SK-N-DZ (cell line): ENCODE measurements around the gene RHCE. TPM values are rescaled to one million over a fixed set of nuclear protein-coding genes. Genes with fewer than 3 reads are reported as not detected.
"Not testable (repeated sequence)": the region's sequence is repeated elsewhere in the genome, so short reads cannot be mapped to it uniquely, and the experiment has no call there.

ENCODE experiments used
- DNase-seq: peaks from one replicate; pipeline ENCODE4 v3.0.0-alpha.2; 2015; ENCODE audit warnings: low spot score
- polyA plus RNA-seq, 2 experiments: library from polyadenylated mRNA; depleted of rRNA; stranded (reverse); fragments of >200 nt; gene quantifications; 2 replicates each; pipeline ENCODE4 v1.2.3, GENCODE V29; 2014

The RHCE gene
- polyA plus RNA-seq (2014; cell fraction: cytosol; rRNA removed), result 0.26 and 0.91 TPM in 2 replicates
- polyA plus RNA-seq (2014; cell fraction: nucleus; rRNA removed), result not detected in 2 replicates

DNA sequence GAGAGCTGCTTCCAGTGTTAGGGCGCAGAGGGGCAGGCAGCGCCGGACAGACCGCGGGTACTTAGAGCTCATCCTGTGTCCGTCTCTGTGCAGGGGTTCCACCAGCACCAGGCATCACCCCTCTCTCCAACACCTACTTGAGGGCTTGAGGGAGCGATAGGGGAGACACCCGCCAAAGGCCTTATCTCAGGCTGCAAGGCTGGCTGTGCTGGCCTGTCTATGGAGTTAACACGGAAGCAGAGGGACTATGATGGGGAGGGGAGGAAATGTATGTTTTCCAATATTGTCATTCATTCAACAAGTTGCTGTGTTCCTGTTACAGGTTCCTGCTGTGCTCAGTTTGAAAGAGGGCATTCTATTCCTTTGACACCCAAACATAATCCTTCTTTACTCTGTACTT, at the start of gene RHCE:
Gene RHCE (minus strand): TSS at position 111 of the 400 bp plus-strand sequence. CDS start 39 bp downstream, at position 72.
- not testable (repeated sequence) for DNase-seq

DNA sequence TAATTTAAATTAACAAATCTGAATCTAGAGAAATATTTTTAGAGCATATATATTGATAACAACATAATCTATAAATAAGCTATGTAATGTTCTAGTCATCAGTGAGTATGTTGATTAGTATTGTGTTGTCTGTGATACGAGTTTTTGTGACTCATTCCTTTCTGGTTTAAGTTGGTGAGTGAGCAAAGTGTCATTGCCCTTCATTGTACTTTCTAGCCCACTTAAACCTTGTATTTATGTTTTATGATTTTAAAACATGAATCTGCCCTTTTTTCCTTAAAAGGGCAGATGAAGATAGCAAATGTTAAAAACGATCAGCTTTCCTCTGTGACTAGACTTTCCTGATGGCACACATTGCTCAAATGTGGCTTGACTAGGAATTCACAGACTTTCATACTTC, 48.6 kb upstream of the RHCE start:
- DNase-seq, result no peak

DNA sequence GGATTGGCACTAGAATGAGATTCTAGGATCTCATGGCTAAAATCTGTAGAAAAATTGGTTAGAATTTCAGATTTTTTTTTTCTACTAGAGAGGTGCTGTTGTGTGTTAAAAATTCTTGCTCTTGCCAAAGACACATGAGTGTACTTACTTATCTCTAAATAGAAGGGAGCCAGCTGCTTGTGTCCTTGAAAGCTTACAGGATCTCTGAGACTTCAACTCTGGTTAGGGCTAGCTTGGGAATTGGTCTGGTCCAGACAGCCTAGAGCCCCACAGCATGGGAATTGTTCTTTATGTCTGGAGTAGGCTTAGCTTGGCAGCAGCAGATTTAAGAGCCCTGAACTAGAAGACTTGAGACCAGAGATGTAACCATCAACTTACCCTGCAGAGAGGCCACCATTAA, 47.4 kb upstream of the RHCE start:
- no peak for DNase-seq

DNA sequence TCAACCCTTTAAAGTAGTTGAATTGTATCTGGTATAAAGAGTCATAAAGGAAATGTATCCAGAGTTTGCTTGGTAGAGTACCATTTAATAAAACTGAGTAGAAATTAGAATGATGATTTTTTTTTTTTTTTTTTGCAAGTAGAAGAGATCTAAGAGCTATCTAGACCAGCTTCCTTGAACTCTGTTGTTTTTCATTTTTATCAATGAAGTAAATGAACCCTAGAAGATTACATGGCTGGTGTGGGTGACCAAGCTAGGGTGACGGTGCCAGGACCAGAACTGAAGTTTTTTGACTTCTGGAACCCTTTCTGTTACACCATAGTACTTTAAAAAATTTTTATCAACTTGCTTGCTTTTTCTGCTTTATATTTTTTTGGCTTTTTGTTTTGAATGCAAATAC, 47.0 kb upstream of the RHCE start:
- DNase-seq, result no peak

DNA sequence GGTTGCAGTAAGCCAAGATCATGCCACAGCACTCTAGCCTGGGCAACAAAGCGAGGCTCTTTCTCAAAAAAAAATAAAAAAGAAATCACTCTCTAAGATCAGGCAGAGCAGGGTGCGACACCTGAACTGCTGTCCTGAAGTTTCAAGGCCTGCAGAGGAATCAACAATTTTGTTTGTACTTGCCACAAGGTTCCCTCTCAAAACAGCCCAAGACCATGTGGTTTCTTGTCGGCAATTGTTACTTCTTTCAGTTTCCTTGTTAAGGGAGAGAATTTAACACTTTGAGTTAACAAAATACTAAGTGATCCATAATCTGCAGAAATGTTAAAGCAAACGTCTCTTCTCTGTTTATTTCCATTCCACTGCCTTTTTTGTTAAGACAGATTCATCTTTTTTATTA, 46.6 kb upstream of the RHCE start:
- DNase-seq, result no peak

DNA sequence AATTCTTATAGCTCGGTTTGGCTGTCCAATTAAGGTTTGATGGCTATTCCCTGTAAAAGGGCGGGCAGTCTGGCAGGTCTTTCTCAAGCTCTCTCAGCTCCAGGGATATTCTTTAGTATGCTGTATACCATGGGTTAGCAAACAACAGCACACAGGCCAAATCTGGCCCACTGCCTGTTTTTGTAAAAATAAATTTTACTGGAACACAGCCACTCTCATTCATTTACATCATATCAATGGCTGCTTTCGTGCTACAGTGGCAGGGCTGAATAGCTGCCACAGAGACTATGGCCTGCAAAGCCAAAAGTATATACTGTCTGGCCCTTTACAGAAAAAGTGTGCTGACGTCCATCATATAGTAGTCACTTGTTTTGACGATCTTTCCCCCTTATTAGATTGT, 42.1 kb upstream of the RHCE start:
- DNase-seq, result no peak

DNA sequence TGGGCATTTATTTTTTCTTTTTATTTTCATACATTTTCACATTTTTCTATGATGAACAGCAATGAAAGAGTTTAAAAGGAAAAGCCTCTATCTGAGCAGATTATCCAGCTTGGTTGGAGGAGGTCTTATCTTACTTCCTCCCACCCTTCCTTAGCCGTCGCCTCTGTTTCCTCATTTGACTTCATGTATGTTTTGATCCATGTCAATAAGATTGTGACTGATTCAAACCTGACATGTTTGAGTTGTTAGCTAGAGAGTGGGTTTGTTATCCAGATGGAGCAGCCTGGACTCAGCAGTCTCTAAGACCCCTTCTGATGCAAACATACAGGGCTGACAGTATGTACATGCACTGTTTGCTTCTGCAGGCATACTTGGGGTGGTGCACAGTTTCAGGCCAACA, 41.2 kb upstream of the RHCE start:
- DNase-seq, result no peak

DNA sequence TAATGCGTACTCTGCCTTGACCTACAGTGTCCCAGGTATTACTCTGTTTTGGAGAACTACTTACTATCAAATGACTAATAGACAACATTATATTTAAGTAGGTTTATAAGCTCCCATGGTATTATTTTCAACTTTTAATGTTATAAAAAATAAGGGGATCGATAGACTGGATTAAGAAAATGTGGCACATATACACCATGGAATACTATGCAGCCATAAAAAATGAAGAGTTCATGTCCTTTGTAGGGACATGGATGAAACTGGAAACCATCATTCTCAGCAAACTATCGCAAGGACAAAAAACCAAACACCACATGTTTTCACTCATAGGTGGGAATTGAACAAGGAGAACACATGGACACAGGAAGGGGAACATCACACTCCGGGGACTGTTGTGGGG, 40.2 kb upstream of the RHCE start:
- DNase-seq, result not testable (repeated sequence)

DNA sequence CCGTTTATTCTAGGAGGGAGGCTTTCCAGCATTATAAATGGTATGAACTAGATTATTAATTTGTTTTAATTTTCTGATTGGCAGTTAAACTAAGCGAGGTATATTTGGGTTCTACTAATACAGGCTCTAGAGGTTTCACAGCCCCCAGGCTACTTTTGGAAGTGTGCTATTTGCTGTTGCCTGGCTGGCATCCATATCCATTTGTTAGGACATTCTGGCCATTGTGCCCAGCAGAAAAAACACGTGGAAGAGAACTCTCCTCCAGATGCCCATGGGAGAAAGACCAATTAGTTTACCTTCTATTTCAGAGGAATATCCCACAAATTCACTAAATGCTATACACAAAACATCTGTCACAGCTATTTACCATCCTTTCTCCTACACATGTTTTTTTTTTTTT, 39.4 kb upstream of the RHCE start:
- no peak for DNase-seq

DNA sequence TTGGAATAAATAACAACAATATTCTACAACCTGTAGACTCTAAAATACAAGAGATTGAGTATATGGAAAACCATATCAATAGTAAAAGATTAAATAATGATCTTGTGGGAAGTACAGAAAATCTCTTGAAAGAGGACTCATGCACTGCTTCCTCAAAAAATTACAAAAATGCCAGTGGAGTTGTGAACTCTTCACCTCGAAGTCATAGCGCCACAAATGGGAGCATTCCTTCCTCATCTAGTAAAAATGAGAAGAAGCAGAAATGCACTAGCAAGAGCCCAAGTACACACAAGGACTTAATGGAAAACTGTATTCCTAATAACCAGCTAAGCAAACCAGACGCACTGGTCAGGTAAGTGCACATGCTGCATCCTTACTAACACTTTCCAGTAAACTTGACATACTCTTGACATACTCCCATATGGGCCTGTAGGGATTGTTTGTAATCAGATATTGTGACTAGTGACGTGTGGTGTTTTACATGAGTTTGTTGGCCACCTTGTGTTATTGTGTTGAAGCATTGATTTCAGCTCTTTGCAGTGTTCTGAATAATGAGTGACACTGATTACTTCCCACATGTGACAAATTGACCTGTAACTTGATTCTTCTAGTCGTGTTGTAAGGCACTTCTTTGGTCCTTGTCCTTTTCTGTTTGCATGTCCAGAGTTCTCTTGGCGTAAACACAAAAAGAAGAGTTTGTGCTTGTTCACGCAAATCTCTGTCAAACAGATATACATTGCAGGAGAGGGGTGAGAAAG, 38.1 kb upstream of the RHCE start:
- DNase-seq, result no peak

DNA sequence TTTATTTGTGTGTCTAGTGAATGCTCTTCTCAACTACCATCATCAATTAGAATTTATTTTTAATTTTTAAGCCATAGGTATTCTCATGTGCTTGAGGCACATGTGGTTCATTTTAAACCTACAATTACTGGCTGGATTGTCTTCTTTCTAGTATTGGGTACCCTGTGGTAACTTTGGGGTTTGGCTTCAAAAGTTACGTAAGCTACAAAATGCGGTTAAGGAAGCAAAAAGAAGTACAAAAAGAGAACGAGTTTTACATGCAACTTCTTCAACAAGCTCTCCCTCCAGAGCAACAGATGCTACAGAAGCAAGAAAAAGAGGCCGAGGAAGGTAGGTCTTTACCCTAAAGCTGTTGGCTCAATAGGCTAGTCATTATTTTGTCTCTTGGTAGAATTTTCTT, 35.9 kb upstream of the RHCE start:
- no peak for DNase-seq

DNA sequence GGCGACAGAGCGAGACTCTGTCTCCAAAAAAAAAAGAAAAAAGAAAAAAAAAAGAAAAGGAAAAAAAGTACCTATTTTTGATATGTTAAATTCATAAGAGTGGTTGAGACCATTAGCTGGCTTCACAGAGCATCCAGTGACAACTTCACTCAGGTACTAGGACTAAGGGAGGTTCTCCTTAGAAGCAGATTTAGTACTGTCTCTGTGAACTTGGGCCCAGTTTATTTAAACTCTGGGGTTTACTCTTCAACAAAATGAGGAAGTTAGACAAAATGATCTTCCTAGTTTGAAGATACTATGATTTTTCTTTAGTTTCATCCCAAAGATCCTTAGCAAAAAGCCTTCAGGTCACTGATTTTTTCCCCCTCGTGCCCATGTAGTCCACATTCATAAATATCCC, 31.3 kb upstream of the RHCE start:
- no peak for DNase-seq

DNA sequence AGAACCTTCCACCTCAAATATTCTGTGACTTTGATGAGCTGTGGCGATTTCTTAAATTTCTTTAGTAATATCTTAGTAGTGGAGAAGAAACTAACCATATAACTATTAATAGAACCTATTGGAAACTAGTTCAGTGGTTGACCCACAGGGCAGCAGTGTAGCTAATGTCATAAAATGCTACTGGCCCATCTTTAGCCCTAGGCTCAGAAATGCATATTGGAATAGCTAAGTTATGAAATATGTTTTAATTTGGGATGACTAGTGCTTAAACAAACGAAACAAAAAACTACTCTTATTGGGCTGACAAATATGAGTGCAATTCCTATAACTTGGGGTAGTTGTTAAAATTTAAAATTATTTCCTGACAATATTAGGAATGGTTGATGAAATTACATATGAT, 30.3 kb upstream of the RHCE start:
- no peak for DNase-seq

DNA sequence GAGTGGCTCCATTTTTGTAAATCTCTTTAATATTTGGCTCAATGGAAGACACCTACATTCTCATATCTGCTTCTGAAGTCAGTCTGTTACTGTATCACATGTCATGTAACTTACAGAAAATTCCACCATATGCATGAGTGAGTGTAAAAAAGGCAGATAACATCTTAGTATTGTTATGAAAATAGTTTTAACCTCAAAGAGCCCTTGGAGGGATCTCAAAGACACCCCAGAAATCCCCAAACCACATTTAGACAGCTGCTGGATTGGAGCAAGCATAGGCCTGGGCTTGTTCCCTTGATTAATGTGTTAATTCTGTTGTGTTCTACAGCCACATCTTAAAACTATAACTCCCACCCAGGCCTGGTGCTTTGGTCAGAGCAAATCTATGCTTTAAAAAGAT, 26.9 kb upstream of the RHCE start:
- DNase-seq, result no peak

DNA sequence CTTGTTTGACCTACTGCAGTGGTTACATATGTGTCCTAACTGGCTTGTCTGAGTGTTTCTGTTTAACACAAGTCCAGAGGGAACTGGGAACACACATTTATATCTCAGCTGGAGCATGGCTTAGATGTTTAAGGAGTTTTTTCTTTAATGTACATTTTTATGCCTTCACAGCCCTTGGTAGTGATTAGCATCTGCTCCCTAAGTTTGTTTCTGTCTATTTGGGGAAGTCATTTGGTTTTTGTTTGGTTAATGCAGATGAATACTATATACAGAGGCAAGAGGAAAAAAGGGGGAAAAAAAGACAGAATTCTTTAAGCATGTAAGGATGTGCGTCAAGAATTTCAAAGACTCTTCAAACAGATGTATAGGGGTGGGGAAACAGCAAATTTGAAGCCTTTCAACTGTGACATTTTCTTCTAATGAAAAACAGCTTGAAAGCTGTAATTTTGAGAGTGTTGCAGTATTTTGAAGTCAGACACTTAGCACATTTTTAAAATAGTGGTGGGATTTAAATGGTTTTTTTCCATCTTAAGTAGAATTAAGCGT, 25.4 kb upstream of the RHCE start:
- no peak for DNase-seq

DNA sequence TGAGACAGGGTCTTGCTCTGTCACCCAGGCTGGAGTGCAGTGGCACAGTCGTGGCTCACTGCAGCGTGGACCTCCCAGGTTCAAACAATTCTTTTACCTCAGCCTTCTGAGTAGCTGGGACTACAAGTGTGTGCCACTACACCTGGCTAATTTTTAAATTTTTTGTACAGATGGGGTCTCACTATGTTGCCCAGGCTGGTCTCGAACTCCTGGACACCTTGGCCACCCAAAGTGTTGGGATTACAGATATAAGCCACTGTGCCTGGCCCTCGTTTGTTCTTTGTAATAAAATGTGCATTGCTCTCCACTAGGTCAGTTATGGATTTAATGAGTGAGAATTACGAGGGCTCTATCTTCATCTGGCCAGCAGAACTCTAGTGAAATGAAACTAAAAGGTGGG, 24.0 kb upstream of the RHCE start:
- not testable (repeated sequence) for DNase-seq

DNA sequence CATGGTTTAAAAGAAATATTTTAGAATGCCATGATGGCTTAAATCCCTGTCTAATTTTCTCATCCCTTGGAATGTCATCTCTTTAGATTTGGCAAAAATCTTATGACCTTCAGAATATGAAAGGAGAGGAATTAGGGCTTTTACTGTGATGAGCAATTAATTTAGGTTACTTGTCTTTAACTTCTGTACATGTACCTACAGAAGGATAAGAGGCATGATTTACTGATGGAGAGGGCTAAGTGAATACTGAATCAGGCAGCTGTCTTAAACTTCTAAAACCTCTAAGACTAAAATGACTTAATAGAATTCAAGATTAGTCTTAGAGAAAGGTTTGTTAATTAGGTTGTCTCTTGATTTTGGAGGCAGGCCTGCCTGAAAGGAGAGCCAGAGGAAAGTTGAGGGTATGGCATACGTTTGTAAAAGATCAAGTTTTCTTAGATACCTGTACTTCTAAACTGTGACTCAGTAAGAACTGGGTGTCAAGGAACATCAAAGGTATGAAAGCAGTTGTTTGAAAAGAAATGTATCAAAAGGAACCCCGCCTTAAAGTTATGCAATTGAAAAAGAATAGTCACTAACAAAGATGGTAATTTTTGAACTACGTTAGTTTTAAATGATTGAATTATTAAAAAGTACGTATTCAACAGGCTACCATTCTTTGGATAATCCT, 22.5 kb upstream of the RHCE start:
- no peak for DNase-seq

DNA sequence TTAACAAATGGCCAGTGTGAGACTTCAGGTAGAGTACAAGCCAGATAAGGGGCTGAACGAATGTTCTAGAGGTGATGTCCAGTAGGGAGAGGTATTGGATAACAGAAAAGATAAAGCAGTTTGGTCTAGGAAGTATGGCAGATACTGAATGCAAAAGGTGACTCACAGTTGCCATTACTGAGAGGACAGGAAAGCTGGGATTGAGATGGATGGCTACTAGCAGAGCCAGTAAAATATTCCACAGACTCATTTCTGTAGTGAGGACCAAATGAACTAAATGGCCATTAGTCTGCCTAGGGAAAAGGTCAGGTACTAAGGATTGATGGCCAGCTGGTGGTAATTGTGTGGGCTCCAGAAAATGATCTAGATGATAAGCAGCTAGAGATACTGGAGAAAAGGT, 21.6 kb upstream of the RHCE start:
- peak; percentile 37 for DNase-seq

DNA sequence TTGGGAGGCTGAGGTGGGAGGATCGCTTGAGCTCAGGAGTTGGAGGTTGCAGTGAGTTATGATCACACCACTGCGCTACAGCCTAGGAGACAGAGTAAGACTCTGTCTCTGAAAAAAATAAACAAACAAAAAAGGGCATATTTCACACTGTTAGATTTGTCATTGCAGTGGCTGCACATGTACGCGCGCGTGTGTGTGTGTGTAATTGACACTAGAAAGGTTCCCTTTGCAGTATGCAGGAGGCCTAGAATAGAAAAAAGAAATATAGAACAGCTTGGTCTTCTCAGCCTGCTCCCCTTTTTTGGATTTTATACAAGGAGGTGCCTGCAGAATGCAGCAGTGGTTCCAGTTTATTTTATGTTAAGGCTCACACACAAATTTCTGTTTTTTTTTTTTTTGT, 18.7 kb upstream of the RHCE start:
- DNase-seq, result no peak

DNA sequence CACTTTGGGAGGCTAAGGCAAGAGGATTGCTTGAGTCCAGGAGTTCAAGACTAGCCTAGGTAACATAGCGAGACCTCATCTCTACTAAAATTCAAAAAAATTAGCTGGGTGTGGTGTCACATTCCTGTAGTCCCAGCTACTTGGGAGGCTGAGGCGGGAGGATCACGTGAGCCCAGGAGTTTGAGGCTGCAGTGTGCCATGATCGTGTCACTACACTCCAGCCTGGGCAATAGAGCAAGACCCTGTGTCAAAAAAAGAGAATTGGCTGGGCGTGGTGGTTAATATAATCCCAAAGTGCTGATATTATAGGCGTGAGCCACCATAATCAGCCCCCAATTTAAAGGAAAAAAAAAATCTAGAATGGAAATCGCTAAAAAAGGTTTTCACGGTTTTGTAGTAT, 17.0 kb upstream of the RHCE start:
- DNase-seq, result no peak

DNA sequence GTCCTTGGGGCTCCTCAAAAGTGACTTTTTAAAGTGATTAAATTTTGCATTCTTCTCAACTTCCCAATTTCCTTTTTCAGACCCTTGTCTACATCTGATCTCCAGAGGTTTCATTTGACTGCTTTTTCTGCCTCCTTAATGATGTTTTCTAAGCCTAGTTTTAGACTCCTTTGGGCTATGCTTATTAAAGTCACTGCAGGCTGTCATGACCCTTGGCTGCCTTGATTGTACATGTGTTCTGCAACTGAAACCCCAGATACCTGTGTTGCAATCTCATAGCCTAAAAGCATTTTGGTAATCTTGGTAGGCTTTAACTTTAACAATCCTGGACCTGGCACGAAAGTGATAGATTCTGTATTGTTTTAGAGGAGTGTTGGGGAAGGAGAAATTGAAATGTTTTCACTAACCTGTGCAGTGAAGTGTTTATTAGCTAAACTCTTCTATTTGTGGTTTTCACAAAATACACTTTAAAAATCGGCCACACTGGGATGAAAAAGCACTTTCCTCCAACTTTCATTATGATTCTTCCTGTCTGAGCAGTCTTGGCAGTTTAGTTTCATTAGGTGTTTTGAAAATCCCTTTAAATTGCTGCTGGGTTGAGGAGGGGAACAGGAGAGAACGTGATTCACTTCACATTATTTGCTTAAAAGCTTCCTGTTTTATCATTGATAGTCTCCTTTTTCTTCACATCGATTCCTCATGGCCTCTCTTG, 14.9 kb upstream of the RHCE start:
- no peak for DNase-seq
